ENCODE data around the gene RPP21. TPM values are rescaled to one million over a fixed set of nuclear protein-coding genes. Genes with fewer than 3 reads are reported as not detected.

Gene RPP21
- total RNA-seq, result 25.5 TPM
- long read RNA-seq, transcript RPP21-224 (5 exons, 525 nt), result major isoform, 14 of 26 reads
- long read RNA-seq, partial matches to known transcripts, result 2 of 26 reads
- long read RNA-seq, other reads (novel, unspliced or antisense), result 3 of 26 reads

GRCh38 chr6:30344868-30345671, at the start of gene RPP21:
RPP21 (plus strand) TSS chr6:30345156; CDS start chr6:30345172, 16 bp downstream.
- ATAC-seq, result peak; percentile 99
- peak; percentile 92 for DNase-seq
- intact Hi-C loops (cut with micrococcal nuclease), result no loop called here

GRCh38 chr6:30295837-30296236, 49.1 kb upstream of the RPP21 start:
- intact Hi-C loops (cut with micrococcal nuclease), result no loop called here
- ATAC-seq, result no peak
- DNase-seq, result no peak

- no peak for DNase-seq
- intact Hi-C loops (cut with micrococcal nuclease), result no loop called here
- no peak for ATAC-seq
Observed at GRCh38 chr6:30304002-30304401, 41.0 kb upstream of the RPP21 start.

GRCh38 chr6:30311101-30311500, 33.9 kb upstream of the RPP21 start:
- ATAC-seq (no peak), DNase-seq (no peak)
- intact Hi-C loops (cut with micrococcal nuclease), result no loop called here

GRCh38 chr6:30311671-30312070, 33.3 kb upstream of the RPP21 start:
- intact Hi-C loops (cut with micrococcal nuclease), result no loop called here
- ATAC-seq, result no peak
- DNase-seq, result no peak

GRCh38 chr6:30312266-30312665, 32.7 kb upstream of the RPP21 start:
- intact Hi-C loops (cut with micrococcal nuclease), result no loop called here
- no peak for DNase-seq
- no peak for ATAC-seq

- no peak for DNase-seq
- intact Hi-C loops (cut with micrococcal nuclease), result no loop called here
- ATAC-seq, result no peak
Observed at GRCh38 chr6:30312676-30313321, 32.2 kb upstream of the RPP21 start.

DNA sequence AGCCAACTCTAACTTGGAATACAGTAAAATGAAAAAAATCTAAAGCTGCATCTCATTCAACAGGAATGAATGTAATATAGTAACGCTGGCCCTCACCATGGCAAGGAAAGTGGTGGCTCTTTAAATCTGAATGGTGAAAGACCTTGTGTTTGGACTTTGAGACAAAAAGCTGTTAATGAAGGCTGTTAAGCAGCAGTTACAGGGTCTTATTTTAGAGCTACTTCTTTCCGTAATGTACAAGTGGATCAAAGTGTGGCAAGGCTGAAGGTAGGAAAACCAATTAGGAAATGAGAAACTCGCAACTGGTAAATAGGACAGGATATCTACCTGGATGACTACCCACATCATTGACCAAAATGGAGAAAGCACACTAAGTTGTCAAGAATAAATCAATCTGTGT, 29.8 kb upstream of the RPP21 start:
- intact Hi-C loops (cut with micrococcal nuclease), result no loop called here
- DNase-seq, result no peak
- ATAC-seq, result no peak

GRCh38 chr6:30317913-30318589, 26.9 kb upstream of the RPP21 start:
- no peak for ATAC-seq
- no peak for DNase-seq
- intact Hi-C loops (cut with micrococcal nuclease), result no loop called here

- intact Hi-C loops (cut with micrococcal nuclease), result no loop called here
- DNase-seq, result no peak
- ATAC-seq, result no peak
Observed at GRCh38 chr6:30319146-30319835, 25.7 kb upstream of the RPP21 start.

DNA sequence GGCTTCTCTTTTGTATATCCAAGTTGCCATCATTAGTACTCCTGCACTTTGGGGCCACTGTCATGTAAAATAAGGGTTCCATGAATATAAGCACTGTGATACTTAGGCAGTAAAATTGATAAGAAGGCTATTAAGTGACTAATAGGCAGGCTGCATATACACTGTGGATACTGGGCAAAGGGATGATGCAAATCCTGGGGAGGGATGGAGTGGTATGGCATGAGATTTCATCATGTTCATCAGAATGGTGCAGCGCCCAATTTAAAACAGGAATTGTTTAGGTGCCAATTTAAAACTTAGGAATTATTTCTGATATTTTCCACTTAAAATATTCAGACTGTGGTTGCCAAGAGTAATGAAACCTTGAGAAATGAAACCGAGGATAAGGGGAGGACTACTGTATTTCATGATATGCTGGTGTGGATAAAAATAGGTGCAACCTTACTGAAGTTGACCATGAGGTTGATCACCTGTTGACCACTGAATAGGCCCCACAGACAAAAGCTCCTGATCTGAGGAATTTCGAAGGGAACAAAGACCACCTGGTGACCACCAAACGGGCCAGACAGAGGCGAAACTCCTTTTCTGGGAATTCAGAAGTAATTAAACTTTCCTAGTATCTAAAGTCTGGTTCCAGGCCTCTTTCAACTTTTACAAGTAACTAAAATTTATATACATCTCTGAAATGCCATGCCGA, 23.1 kb upstream of the RPP21 start:
- ATAC-seq (no peak), DNase-seq (no peak)
- intact Hi-C loops (cut with micrococcal nuclease), result no loop called here

GRCh38 chr6:30322527-30323501, 22.1 kb upstream of the RPP21 start:
- ATAC-seq (no peak), DNase-seq (no peak)
- intact Hi-C loops (cut with micrococcal nuclease), result no loop called here

- intact Hi-C loops (cut with micrococcal nuclease), result no loop called here
Observed at GRCh38 chr6:30323806-30324205, 21.1 kb upstream of the RPP21 start.

DNA sequence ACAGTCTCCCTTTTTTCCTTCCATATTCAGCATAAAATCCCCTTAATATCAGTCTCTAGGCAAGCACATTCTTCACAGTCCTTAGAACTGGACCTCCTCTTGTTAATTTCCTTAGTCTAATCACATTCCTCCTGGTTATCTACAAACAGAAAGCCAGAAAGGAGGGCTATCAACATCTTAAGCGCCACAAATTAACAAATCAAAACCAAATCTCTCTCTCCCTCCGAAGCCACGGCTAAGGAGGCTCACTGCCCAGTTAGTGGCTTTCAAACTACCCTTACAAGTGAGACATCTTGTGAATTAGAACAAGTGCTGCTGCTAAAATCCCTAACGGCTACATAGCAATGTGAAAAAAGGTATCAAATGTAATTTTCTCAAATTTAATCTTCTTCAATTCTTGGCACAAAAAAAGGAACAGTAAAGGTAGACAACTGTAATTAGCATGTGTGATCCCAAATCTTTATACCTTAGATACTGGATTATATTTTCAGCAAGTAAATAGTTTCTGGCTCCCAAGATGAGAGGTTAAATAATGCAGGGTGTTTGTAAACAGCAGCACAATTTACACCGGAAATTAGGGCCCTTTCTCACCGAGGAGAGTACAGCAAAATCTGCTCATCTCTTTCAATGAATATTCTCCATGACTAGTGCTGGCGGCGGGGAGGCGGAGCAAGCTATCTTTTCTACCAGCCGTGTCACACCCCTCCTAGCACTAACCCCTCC, 19.6 kb upstream of the RPP21 start:
- intact Hi-C loops (cut with micrococcal nuclease), result no loop called here
- peak; percentile 58 for DNase-seq

More at GRCh38 chr6:30323806-30324205, 21.1 kb upstream of the RPP21 start:
- ATAC-seq (no peak), DNase-seq (no peak)

GRCh38 chr6:30325873-30326525, 19.0 kb upstream of the RPP21 start:
- no peak for DNase-seq
- peak; percentile 82 for ATAC-seq
- intact Hi-C loops (cut with micrococcal nuclease), result no loop called here

More for the DNA sequence above, 19.6 kb upstream of the RPP21 start:
- ATAC-seq, result peak; percentile 50

- peak; percentile 95 for DNase-seq
- peak; percentile 89 for ATAC-seq
- intact Hi-C loops (cut with micrococcal nuclease), result no loop called here
Observed at GRCh38 chr6:30326526-30327231, 18.3 kb upstream of the RPP21 start, which contains the start of gene TRIM39. TRIM39 (plus strand) TSS chr6:30326927; CDS start chr6:30329318, 2,391 bp downstream.

All from left ventricle myocardium superior (tissue), 1 donor.